Measurements from ENCODE around the gene PSRC1.
"Not testable (repeated sequence)": the region's sequence is repeated elsewhere in the genome, so short reads cannot be mapped to it uniquely, and the experiment has no call there.

Gene PSRC1

GRCh38 chr1:109314795-109315194 is 31.9 kb upstream of the PSRC1 start:
- TF ChIP-seq CTCF (IDR thresholded peaks at IDR 0.05; ENCODE audit: low read depth, low read length) = no peak
- DNase-seq (ENCODE audit: extremely low read depth, low read depth) = no peak

- TF ChIP-seq CTCF (IDR thresholded peaks at IDR 0.05; ENCODE audit: low read depth, low read length) = no peak
- no peak for DNase-seq (ENCODE audit: extremely low read depth, low read depth)
Observed at GRCh38 chr1:109312978-109313775, 30.2 kb upstream of the PSRC1 start.

- DNase-seq (ENCODE audit: extremely low read depth, low read depth) = no peak
- no peak for TF ChIP-seq CTCF (IDR thresholded peaks at IDR 0.05; ENCODE audit: low read depth, low read length)
Observed at GRCh38 chr1:109312246-109312645, 29.3 kb upstream of the PSRC1 start.

- no peak for TF ChIP-seq CTCF (IDR thresholded peaks at IDR 0.05; ENCODE audit: low read depth, low read length)
- DNase-seq (ENCODE audit: extremely low read depth, low read depth) = no peak
Observed at GRCh38 chr1:109309347-109309746, 26.4 kb upstream of the PSRC1 start.

GRCh38 chr1:109307274-109308021 is 24.5 kb upstream of the PSRC1 start:
- no peak for DNase-seq (ENCODE audit: extremely low read depth, low read depth)
- TF ChIP-seq CTCF (IDR thresholded peaks at IDR 0.05; ENCODE audit: low read depth, low read length) = no peak

- no peak for TF ChIP-seq CTCF (IDR thresholded peaks at IDR 0.05; ENCODE audit: low read depth, low read length)
- no peak for DNase-seq (ENCODE audit: extremely low read depth, low read depth)
Observed at GRCh38 chr1:109306832-109307273, 23.9 kb upstream of the PSRC1 start, which contains the start of gene MYBPHL. TSS of gene MYBPHL (minus strand) at chr1:109307011. CDS start at chr1:109306991, 20 bp downstream.

- not testable (repeated sequence) for DNase-seq (ENCODE audit: extremely low read depth, low read depth)
Observed at GRCh38 chr1:109305991-109306390, 23.0 kb upstream of the PSRC1 start.
